DLD1 (cell line): ENCODE measurements around the gene ZNF92.
"Not testable (repeated sequence)": the region's sequence is repeated elsewhere in the genome, so short reads cannot be mapped to it uniquely, and the experiment has no call there.

Experiments
- in situ Hi-C: cut with HindIII; loops from 2 replicates; pipeline ENCODE4 v1.10.0; 2017; ENCODE audit warnings: low sequenced_read_pairs

ZNF92 gene

GRCh38 chr7:65373608-65374351, at the start of gene ZNF92:
Gene ZNF92 (plus strand): TSS chr7:65373855. CDS start chr7:65373998, 143 bp downstream.
- in situ Hi-C loops, result no loop called here

GRCh38 chr7:65325793-65326432, 47.7 kb upstream of the ZNF92 start:
- in situ Hi-C loops, result no loop called here

GRCh38 chr7:65338346-65338745, 35.3 kb upstream of the ZNF92 start:
- in situ Hi-C loops, result no loop called here

GRCh38 chr7:65339257-65339656, 34.4 kb upstream of the ZNF92 start:
- in situ Hi-C loops, result no loop called here

- in situ Hi-C loops, result no loop called here
These were observed 30.7 kb upstream of the ZNF92 start for GRCh38 chr7:65342723-65343629.

GRCh38 chr7:65344541-65344940, 29.1 kb upstream of the ZNF92 start:
- in situ Hi-C loops, result not testable (repeated sequence)

GRCh38 chr7:65354263-65354662, 19.4 kb upstream of the ZNF92 start:
- in situ Hi-C loops, result no loop called here

GRCh38 chr7:65369843-65370242, 3.8 kb upstream of the ZNF92 start:
- in situ Hi-C loops, result no loop called here

- in situ Hi-C loops, result no loop called here
These were observed 2.2 kb upstream of the ZNF92 start for GRCh38 chr7:65371468-65371867.

GRCh38 chr7:65379318-65379717, 5.7 kb downstream of the ZNF92 start:
- in situ Hi-C loops, result no loop called here

GRCh38 chr7:65381742-65382141, 8.1 kb downstream of the ZNF92 start:
- in situ Hi-C loops, result no loop called here

GRCh38 chr7:65382452-65382851, 8.8 kb downstream of the ZNF92 start:
- in situ Hi-C loops, result no loop called here

- in situ Hi-C loops, result no loop called here
These were observed 14.2 kb downstream of the ZNF92 start for GRCh38 chr7:65387891-65388290.

GRCh38 chr7:65390588-65390987, 16.9 kb downstream of the ZNF92 start:
- in situ Hi-C loops, result no loop called here

- in situ Hi-C loops, result no loop called here
These were observed 24.1 kb downstream of the ZNF92 start for GRCh38 chr7:65397730-65398142.

GRCh38 chr7:65398671-65399070, 25.0 kb downstream of the ZNF92 start:
- in situ Hi-C loops, result not testable (repeated sequence)

- in situ Hi-C loops, result not testable (repeated sequence)
These were observed 25.4 kb downstream of the ZNF92 start for GRCh38 chr7:65399101-65399500.

GRCh38 chr7:65404020-65404419, 30.4 kb downstream of the ZNF92 start:
- in situ Hi-C loops, result no loop called here

GRCh38 chr7:65406706-65407105, 33.1 kb downstream of the ZNF92 start:
- in situ Hi-C loops, result not testable (repeated sequence)

- in situ Hi-C loops, result no loop called here
These were observed 35.7 kb downstream of the ZNF92 start for GRCh38 chr7:65409363-65409762.

GRCh38 chr7:65411249-65411648, 37.6 kb downstream of the ZNF92 start:
- in situ Hi-C loops, result no loop called here
